SK-N-SH treated with all-trans-retinoic acid at 6 μM for 48 hours (cell line): ENCODE data around the gene USP48.

Experiments used
- ATAC-seq: fragments of 200-7000 bp; cut with Tn5 transposase; 3 replicates; pipeline ENCODE4 v1.9.1; 2020; ENCODE audit warnings: mild to moderate bottlenecking, moderate library complexity
- ARNTL ChIP-seq: fragments of 450-650 bp; formaldehyde crosslinking; IDR thresholded peaks from 2 replicates; pipeline ENCODE4 v1.5.0; 2020; ENCODE audit warnings: low read depth, mild to moderate bottlenecking, moderate library complexity, borderline replicate concordance
- BACH2 ChIP-seq: fragments of 250-450 bp; sonication (Bioruptor Pico); IDR thresholded peaks from 2 replicates; pipeline ENCODE4 v1.9.0; 2021; ENCODE audit warnings: mild to moderate bottlenecking, borderline replicate concordance
- CREB5 ChIP-seq: fragments of 250-450 bp; sonication (Bioruptor Pico); IDR thresholded peaks from 2 replicates; pipeline ENCODE4 v1.5.1; 2020; ENCODE audit warnings: low read depth, mild to moderate bottlenecking, moderate library complexity
- CSRNP3 ChIP-seq: fragments of 250-450 bp; sonication (Bioruptor Pico); IDR thresholded peaks from 2 replicates; pipeline ENCODE4 v1.5.1; 2021; ENCODE audit warnings: mild to moderate bottlenecking, moderate library complexity
- ESRRG ChIP-seq: fragments of 250-450 bp; sonication (Bioruptor Pico); IDR thresholded peaks from 2 replicates; pipeline ENCODE4 v1.6.1; 2021; ENCODE audit warnings: mild to moderate bottlenecking
- GLIS3 ChIP-seq: fragments of 250-450 bp; sonication (Bioruptor Pico); IDR thresholded peaks from 2 replicates; pipeline ENCODE4 v1.5.0; 2020; ENCODE audit warnings: mild to moderate bottlenecking, moderate library complexity
- PATZ1 ChIP-seq: fragments of 250-450 bp; sonication (Bioruptor Pico); IDR thresholded peaks from 2 replicates; pipeline ENCODE4 v1.8.0; 2020; ENCODE audit warnings: mild to moderate bottlenecking, moderate library complexity, borderline replicate concordance
- POU6F1 ChIP-seq: fragments of 250-450 bp; sonication (Bioruptor Pico); IDR thresholded peaks from 2 replicates; pipeline ENCODE4 v1.8.0; 2021; ENCODE audit warnings: low read depth, mild to moderate bottlenecking, moderate library complexity, borderline replicate concordance
- PPARA ChIP-seq: fragments of 250-450 bp; sonication (Bioruptor Pico); IDR thresholded peaks from 2 replicates; pipeline ENCODE4 v1.5.0; 2020; ENCODE audit warnings: mild to moderate bottlenecking, borderline replicate concordance
- RARB ChIP-seq: fragments of 250-450 bp; sonication (Bioruptor Pico); IDR thresholded peaks from 2 replicates; pipeline ENCODE4 v1.8.0; 2021; ENCODE audit warnings: mild to moderate bottlenecking, moderate library complexity
- SNAI2 ChIP-seq: fragments of 250-450 bp; sonication (Bioruptor Pico); IDR thresholded peaks from 2 replicates; pipeline ENCODE4 v1.5.0; 2020; ENCODE audit warnings: mild to moderate bottlenecking, moderate library complexity
- TOX ChIP-seq: fragments of 250-450 bp; sonication (Bioruptor Pico); IDR thresholded peaks from 2 replicates; pipeline ENCODE4 v1.8.0; 2021; ENCODE audit warnings: mild to moderate bottlenecking, moderate library complexity, borderline replicate concordance
- TSHZ2 ChIP-seq: fragments of 250-450 bp; sonication (Bioruptor Pico); IDR thresholded peaks from 2 replicates; pipeline ENCODE4 v1.5.0; 2020; ENCODE audit warnings: mild to moderate bottlenecking, moderate library complexity
- ZC3H10 ChIP-seq: fragments of 250-450 bp; sonication (Bioruptor Pico); IDR thresholded peaks from 2 replicates; pipeline ENCODE4 v1.5.1; 2021; ENCODE audit warnings: mild to moderate bottlenecking, moderate library complexity
- ZFP3 ChIP-seq: fragments of 250-450 bp; sonication (Bioruptor Pico); IDR thresholded peaks from 2 replicates; pipeline ENCODE4 v1.5.0; 2020; ENCODE audit warnings: mild to moderate bottlenecking, moderate library complexity
- ZFP30 ChIP-seq: fragments of 450-650 bp; formaldehyde crosslinking; IDR thresholded peaks from 2 replicates; pipeline ENCODE4 v1.5.0; 2022; ENCODE audit warnings: mild to moderate bottlenecking, moderate library complexity
- ZNF565 ChIP-seq: fragments of 450-650 bp; formaldehyde crosslinking; conservative IDR thresholded peaks from 2 replicates; pipeline ENCODE4 v1.5.0; 2020; ENCODE audit warnings: low read depth, mild to moderate bottlenecking, moderate library complexity
- ZNF70 ChIP-seq: fragments of 450-650 bp; formaldehyde crosslinking; IDR thresholded peaks from 2 replicates; pipeline ENCODE4 v1.5.0; 2020; ENCODE audit warnings: mild to moderate bottlenecking, moderate library complexity
- ZNF8 ChIP-seq: fragments of 450-650 bp; formaldehyde crosslinking; IDR thresholded peaks from 2 replicates; pipeline ENCODE4 v1.5.0; 2020; ENCODE audit warnings: mild to moderate bottlenecking, moderate library complexity

USP48 gene

GRCh38 chr1:21763236-21763635, 19.7 kb downstream of the USP48 start:
- ATAC-seq, result no peak
- no peak for TF ChIP-seq TOX (CRISPR knock-in tag)
- no peak for TF ChIP-seq ZFP3
- no peak for TF ChIP-seq ARNTL (CRISPR knock-in tag)
- no peak for TF ChIP-seq GLIS3 (CRISPR knock-in tag)
- no peak for TF ChIP-seq ZFP30 (CRISPR knock-in tag)
- no peak for TF ChIP-seq BACH2 (CRISPR knock-in tag)
- TF ChIP-seq ZC3H10, result no peak
- TF ChIP-seq POU6F1 (CRISPR knock-in tag), result no peak

GRCh38 chr1:21762022-21762404, 20.9 kb downstream of the USP48 start:
- TF ChIP-seq SNAI2 (CRISPR knock-in tag), result no peak
- TF ChIP-seq CREB5 (CRISPR knock-in tag), result no peak
- TF ChIP-seq ZNF565 (CRISPR knock-in tag), result no peak
- no peak for TF ChIP-seq ZFP30 (CRISPR knock-in tag)
- no peak for TF ChIP-seq ZFP3
- no peak for TF ChIP-seq ZNF8 (CRISPR knock-in tag)
- TF ChIP-seq ESRRG (CRISPR knock-in tag), result no peak
- TF ChIP-seq ZNF70, result no peak
- TF ChIP-seq RARB (CRISPR knock-in tag), result no peak
- ATAC-seq, result no peak

- ATAC-seq, result no peak
- TF ChIP-seq ZFP3 (no peak), ZFP30 (CRISPR knock-in tag) (no peak), ARNTL (CRISPR knock-in tag) (no peak), SNAI2 (CRISPR knock-in tag) (no peak), ZNF565 (CRISPR knock-in tag) (no peak), ZC3H10 (no peak), PPARA (CRISPR knock-in tag) (no peak), ZNF8 (CRISPR knock-in tag) (no peak), CSRNP3 (CRISPR knock-in tag) (no peak), RARB (CRISPR knock-in tag) (no peak)
Measured at GRCh38 chr1:21761052-21761451, 21.9 kb downstream of the USP48 start.

GRCh38 chr1:21759818-21760217, 23.1 kb downstream of the USP48 start:
- ATAC-seq, result no peak
- TF ChIP-seq TOX (CRISPR knock-in tag), result no peak
- no peak for TF ChIP-seq ZFP30 (CRISPR knock-in tag)
- no peak for TF ChIP-seq PATZ1
- TF ChIP-seq ZNF8 (CRISPR knock-in tag), result no peak
- no peak for TF ChIP-seq TSHZ2 (CRISPR knock-in tag)
- no peak for TF ChIP-seq CSRNP3 (CRISPR knock-in tag)
